Raji (cell line): Measurements from ENCODE around the gene ZNF839.

ENCODE experiments used
- POLR2A ChIP-seq: IDR thresholded peaks from 2 replicates; pipeline ENCODE4 v1.6.1; 2011; ENCODE audit warnings: low read depth, low read length, control low read depth; ENCODE audit not compliant: insufficient read depth

Gene ZNF839

DNA sequence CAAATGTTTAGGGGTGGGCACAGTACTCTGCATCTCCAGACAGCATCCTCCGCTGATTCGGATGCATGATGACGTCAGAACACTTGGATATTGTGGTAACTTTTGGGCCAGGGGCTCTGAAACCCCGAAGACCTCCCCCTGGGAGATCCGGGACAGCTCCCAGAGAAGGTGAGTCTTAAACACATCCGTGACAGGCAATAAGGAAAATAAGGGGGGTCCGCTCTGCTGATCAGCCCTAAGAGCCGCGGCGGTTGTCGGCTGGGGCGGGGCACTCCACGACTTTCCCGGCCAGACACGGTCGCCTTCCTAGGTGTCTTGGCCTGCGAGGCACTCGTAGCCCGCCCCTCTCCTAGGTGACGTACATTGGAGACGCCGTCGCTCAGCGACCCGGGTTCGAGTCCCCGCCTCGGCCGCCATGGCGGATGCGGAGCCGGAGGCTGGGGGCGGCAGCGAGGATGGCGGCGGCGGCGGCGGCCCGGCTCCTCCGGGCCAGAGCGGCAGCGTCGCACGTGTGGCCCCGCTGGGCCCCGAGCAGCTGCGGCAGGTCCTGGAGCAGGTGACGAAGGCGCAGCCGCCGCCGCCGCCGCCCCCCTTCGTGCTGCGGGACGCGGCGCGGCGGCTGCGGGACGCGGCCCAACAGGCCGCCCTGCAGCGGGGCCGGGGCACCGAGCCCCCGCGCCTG is at the start of gene ZNF839:
TSS of gene ZNF839 (plus strand) at position 396 of the 682 bp plus-strand sequence. CDS start at position 416, 20 bp downstream.
- peak; percentile 61 for TF ChIP-seq POLR2A

DNA sequence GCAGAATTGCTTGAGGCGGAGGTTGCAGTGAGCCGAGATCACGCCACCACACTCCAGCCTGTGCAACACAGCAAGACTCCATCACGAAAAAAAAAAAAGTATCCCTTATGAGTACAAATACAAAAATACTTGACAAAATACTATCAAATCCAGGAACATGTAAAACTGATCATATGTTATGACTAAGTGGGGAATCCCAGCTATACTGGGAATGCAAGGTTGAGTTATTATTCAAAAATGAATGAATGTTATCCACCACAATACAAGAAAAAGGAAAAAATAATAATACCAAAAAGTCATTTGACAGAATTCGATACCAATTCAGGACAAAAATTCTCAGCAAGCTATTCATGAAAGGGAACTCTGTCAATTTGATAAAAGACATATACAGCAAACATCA is 47.2 kb upstream of the ZNF839 start:
- no peak for TF ChIP-seq POLR2A

DNA sequence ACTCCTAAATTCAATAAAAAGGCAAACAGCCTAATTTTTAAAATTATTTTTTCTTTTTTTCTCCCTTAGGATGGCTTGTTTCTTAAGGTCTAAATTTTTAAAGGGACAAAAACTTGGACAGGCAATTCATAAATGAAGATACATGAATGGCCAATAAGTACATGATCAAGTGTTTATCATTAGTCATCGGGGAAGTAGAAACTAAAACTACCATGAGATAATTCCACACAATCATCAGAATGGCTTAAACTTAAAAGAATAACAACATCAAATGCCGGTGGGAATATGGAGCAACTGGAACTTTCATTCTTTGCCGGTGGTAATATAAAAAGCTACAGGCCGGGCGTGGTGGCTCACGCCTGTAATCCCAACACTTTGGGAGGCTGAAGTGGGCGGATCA is 43.7 kb upstream of the ZNF839 start:
- no peak for TF ChIP-seq POLR2A

DNA sequence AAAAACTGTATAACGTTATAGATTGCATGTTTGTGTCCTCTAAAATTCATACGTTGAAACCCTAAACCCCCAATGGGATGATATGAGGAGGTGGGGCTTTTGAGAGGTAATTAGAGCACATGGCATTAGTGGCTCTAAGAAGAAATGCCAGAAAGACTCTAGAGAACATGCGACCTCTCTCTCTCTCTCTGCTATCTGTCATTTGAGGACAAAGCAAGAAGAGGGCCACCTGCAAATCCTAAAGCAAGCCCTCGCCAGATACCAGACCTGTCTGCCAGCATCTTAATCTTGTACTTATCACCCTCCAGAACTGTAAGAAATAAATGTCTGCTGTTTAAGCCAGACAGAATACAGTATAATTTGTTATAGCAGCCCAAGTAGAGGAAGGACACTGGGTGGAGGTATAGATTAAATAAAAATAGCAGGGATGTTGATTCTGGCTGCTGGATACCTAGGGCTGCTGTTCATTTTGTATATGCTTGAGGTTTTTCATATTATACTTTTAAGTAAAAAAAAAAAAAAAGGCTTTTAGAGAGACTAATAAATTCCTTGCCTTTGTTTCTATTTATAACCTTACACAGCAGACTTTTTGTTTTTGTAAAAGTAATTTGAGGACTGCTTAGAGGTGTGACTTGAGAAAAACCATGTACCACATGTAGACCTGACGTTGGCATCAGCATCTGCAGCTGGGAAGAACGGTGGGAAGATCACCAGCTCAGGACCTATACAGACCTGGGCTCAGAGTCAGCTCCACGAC is 41.5 kb upstream of the ZNF839 start:
- TF ChIP-seq POLR2A, result no peak

DNA sequence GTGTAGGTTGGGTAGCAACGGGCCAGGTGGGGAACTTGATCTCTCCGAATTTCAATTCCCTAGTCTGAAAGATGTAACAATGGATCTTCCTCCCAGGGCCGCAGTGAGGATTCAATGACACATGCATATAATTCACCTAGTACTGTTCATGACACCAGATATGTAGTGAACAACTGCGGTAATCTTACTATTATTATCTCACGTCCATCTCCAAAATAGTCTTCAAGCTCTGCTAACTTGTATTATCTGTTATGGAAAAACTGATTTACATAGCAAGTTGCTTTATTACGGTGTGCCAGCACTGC is 41.0 kb upstream of the ZNF839 start:
- no peak for TF ChIP-seq POLR2A

DNA sequence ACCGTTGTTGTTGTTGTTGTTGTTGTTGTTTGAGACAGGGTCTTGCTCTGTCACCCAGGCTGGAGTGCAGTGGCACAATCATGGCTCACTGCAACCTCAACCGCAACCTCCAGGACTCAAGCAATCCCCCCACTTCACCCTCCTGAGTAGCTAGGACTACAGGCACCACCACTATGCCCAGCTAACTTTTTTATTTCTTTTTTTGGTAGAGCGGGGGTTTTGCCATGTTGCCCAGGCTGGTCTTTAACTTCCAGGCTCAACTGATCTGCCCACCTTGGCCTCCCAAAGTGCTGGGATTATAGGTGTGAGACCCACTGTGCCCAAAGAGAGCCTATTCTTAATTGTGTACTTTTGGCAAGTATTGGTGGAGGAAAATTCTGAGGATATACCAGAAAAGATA is 40.3 kb upstream of the ZNF839 start:
- no peak for TF ChIP-seq POLR2A

DNA sequence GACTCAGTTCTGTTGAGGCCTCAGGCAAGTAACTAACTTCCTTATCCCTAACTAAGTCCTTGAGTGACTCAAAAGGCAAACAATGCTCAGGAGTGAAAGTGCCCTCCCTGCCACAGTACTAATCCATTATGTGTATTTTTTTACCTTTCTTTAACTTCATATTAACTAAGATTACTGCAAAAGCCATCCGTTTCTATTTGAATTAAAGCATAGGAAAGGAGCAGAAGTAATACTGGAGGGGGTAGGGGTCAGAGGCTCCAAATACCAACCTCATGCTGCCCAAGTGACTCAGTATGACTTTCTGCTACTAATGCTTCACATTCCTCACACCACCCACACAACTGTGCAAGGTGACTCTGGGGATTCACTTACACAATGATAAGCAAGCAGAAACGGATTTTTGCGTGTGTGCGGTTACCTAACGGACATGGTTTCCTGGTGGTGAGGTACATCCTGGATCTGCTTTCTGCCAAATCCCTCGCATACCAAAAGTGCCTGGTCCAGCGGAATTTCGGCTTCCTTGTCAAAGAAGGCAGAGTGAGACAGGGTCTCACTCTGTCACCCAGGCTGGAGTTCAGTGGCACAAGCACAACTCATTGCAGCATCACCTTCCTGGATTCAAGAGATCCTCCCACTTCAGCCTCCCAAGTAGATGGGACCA is 39.7 kb upstream of the ZNF839 start:
- TF ChIP-seq POLR2A, result no peak

DNA sequence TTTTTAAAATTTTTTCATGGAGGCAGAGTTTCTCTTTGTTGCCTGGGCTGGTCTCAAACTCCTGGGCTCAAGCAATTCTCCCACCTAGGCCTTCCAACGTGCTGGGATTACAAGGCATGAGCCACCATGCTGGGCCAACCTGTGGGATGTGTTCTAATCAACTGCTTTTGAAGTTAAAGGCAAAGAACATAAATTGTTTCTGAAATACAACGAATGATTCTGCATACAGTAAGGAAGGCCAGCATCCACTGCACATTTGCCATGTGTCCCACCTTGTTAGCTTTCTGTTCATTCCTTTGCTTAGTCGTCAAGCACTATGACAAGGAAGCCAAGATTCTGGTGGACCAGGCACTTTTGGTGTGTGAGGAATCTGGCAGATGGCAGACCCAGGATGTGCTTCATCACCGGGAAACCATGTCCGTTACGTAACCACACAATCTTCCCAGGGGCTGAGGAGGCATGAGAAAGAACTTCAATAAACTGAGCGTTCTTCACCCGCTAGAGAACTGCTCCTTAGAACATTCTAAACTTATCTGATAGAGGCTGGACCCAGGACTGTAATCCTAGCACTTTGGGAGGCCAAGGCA is 39.1 kb upstream of the ZNF839 start:
- no peak for TF ChIP-seq POLR2A

DNA sequence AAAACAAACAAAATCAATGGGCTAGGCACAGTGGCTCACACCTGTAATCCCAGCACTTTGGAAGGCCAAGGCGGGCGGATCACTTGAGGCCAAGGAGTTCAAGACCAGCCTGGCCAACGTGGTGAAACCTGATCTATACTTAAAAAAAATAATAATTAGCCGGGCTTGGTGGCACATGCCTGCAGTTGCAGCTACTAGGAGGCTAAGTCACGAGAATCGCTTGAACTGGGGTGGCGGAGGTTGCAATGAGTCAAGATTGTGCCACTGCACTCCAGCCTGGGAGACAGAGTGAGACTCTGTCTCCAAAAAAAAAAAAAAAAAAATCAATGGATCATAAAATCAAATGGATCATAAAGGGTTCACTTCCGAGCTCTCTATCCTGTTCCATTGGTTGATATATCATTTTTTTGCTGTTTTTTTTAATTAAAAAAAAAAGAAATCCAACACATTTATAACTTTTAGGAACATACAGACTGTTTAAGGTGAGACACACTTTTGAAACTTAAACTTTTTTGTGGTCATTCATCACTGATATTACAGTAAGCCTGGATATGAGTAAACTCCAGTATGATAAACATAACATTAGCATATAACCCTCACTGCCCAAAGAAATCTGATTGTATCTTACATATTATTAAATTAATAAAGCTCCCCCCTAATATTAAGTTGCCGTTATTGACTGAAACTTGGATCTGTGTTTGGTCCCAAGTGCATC is 36.6 kb upstream of the ZNF839 start:
- TF ChIP-seq POLR2A, result no peak

DNA sequence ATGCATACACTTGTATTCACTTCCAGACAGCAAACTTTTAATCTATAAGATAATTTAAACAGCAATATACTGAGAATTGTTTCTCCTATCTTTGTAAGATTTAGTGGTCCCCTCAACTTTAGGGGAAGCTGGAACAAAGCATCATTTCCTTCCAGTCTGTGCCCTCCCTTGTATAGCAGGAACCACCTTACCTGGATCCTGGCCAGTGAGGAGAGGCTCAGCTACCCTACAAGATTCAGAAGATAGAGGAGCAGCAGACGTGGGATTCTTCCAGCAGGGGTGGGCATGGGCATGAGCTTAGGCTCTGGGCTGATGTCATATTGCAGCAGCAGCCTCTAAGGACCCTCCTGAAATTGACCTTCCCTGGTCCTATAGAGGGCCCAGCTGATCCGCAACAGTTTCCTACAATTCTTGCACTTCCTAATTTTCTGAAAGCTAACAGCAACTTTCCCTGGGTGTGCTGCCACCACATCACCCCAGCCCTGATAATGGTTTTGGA is 35.9 kb upstream of the ZNF839 start:
- TF ChIP-seq POLR2A, result no peak

DNA sequence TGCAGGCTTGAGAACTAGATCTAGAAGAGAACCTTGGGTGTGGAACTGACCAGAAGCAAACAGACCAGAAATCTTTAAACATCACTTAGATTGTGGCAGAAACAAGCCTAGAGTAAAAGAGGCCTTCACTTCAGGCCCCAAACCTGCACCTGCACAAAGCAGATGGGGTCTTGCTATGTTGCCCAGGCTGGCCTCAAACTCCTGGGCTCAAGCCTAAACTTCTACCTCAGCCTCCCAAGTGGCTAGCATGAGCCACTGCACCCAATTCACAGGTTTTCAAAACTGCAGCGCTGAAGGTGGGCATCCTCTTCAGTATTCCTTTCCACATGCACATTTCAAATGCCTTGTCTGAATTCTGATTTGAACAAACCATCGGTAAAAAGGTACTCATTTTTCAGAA is 34.4 kb upstream of the ZNF839 start:
- no peak for TF ChIP-seq POLR2A

DNA sequence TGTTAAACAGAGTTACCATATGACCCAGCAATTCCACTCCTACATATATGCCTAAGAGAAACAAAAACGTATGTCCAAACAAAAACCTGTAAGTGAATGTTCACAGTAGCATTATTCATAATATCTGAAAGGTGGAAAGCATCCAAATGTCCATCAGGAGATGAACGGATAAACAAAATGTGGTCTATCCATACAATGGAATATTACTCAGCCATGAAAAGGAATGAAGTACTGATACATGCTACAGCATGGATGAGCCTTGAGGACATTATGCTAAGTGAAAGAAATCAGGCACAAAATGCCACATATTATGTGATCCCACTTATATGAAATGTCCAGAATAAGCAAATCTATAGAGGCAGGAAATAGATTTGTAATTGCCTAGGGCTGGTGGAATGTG is 31.4 kb upstream of the ZNF839 start:
- TF ChIP-seq POLR2A, result no peak

DNA sequence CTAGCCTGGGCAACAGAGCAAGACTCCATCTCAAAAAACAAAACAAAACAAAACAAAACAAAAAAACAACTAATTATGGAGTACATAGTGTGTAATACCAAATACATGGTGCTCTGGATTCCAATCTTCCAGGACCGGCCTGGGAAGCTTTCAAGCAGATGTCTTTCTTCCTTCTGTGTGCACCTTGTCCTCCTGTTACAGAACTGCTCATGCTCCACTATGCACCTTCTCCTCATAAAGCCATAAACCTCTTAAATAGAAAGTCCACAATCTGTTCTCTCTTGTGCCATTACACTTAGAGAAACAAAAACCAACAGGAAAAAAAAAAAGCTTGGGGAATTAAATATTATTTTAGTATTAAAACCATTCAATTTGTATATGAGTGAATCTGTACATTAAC is 27.1 kb upstream of the ZNF839 start:
- no peak for TF ChIP-seq POLR2A

DNA sequence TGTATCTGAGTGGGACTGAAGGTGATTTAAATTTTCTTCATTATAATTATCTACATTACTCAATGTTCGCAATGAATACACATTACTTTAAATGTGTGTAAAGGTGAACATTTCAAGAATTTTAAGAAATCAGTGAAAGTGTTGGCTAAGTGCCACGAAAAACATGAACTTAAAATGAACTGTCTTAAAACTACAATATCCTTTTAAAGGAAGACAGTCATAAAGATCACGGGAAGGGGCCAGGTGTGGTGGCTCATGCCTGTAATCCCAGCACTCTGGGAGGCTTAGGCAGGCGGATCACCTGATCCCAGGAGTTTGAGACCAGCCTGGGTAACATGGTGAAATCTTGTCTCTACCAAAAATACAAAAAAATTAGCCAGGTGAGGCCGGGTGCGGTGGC is 25.8 kb upstream of the ZNF839 start:
- no peak for TF ChIP-seq POLR2A

DNA sequence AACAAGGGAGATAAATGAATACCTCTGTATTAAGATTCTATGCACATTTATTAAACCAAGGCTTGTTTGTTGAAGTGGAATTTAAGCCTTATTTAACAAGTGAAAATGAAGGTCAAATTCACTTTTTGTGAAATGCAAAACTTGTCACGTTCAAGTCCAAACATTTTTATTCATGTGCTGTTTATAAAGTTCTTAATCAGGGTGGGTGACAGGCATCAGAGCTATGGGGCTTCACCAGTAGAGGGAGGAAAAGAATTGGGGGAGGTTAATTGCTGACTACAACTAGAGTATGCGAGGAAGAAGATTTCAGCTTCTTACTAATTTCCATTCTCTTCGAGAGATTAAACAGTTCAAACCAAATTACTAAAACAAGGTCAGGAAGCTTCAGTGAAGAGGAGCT is 24.3 kb upstream of the ZNF839 start:
- TF ChIP-seq POLR2A, result no peak
